Neural cell (in vitro differentiated cells): ENCODE measurements around the gene TMC7. TPM values are rescaled to one million over a fixed set of nuclear protein-coding genes. Genes with fewer than 3 reads are reported as not detected.

Experiments
- H2AFZ ChIP-seq: fragments of 200-600, 300-800 bp; sonication (generic), shearing (Covaris generic); 2 replicates; pipeline ENCODE4 v1.6.0; 2014; ENCODE audit warnings: low read depth, mild to moderate bottlenecking, antibody characterized with exemption, low read length, moderate library complexity
- H3F3A ChIP-seq: fragments of 200-600 bp; shearing (Covaris generic); 2 replicates; pipeline ENCODE4 v1.6.1; 2016; ENCODE audit warnings: mild to moderate bottlenecking, moderate library complexity, mixed read lengths, antibody characterized with exemption, low read length; ENCODE audit not compliant: insufficient read depth, poor library complexity, severe bottlenecking
- H3K27ac ChIP-seq: fragments of 200-600, 300-800 bp; sonication (generic), shearing (Covaris generic); 2 replicates; pipeline ENCODE4 v1.5.1; 2014; ENCODE audit warnings: mild to moderate bottlenecking, low read length, moderate library complexity
- H3K27me3 ChIP-seq: fragments of 300-800, 200-600 bp; sonication (generic), shearing (Covaris generic); 2 replicates; pipeline ENCODE4 v1.6.0; 2014; ENCODE audit warnings: mild to moderate bottlenecking, low read depth, low read length, moderate library complexity; ENCODE audit not compliant: insufficient read depth
- H3K36me3 ChIP-seq: fragments of 300-800, 200-600 bp; sonication (generic), shearing (Covaris generic); 2 replicates; pipeline ENCODE4 v1.5.1; 2014; ENCODE audit warnings: mild to moderate bottlenecking, antibody characterized with exemption, low read length, moderate library complexity; ENCODE audit not compliant: insufficient read depth
- H3K4me2 ChIP-seq: fragments of 300-800, 200-600 bp; sonication (generic), shearing (Covaris generic); 2 replicates; pipeline ENCODE4 v1.6.0; 2014; ENCODE audit warnings: mild to moderate bottlenecking, low read length
- H3K4me3 ChIP-seq: fragments of 300-800, 200-600 bp; sonication (generic), shearing (Covaris generic); 2 replicates; pipeline ENCODE4 v1.5.1; 2014; ENCODE audit warnings: mild to moderate bottlenecking, low read length, moderate library complexity
- H3K79me2 ChIP-seq: fragments of 200-600 bp; shearing (Covaris generic); replicated peaks from 2 replicates; pipeline ENCODE4 v1.6.0; 2014; ENCODE audit warnings: mild to moderate bottlenecking, low read length, moderate library complexity; ENCODE audit not compliant: insufficient read depth
- H3K9ac ChIP-seq: fragments of 300-800, 200-600 bp; sonication (generic), shearing (Covaris generic); 2 replicates; pipeline ENCODE4 v1.6.1; 2016; ENCODE audit warnings: mild to moderate bottlenecking, low read length, mixed read lengths
- H3K9me2 ChIP-seq: fragments of 200-600 bp; shearing (Covaris generic); 2 replicates; pipeline ENCODE4 v1.6.1; 2016; ENCODE audit warnings: mild to moderate bottlenecking, low read length, mixed read lengths; ENCODE audit not compliant: insufficient read depth
- H3K9me3 ChIP-seq: fragments of 200-600, 300-800 bp; sonication (generic), shearing (Covaris generic); 2 replicates; pipeline ENCODE4 v1.6.1; 2016; ENCODE audit warnings: mild to moderate bottlenecking, mixed run types, low read length, moderate library complexity, mixed read lengths
- H4K20me1 ChIP-seq: fragments of 200-600 bp; shearing (Covaris generic); 2 replicates; pipeline ENCODE4 v1.6.1; 2016; ENCODE audit warnings: mild to moderate bottlenecking, mixed run types; ENCODE audit not compliant: insufficient read depth
- EP300 ChIP-seq: fragments of 450-650 bp; conservative IDR thresholded peaks from 2 replicates; pipeline ENCODE4 v1.6.1; 2014; ENCODE audit warnings: antibody characterized with exemption, mild to moderate bottlenecking, moderate library complexity; ENCODE audit not compliant: poor library complexity, severe bottlenecking
- EZH2 ChIP-seq: fragments of 200-600, 300-800 bp; shearing (Covaris generic), sonication (generic); IDR thresholded peaks from 2 replicates; pipeline ENCODE4 v1.6.1; 2014; ENCODE audit warnings: antibody characterized with exemption, low read length, borderline replicate concordance, mild to moderate bottlenecking; ENCODE audit not compliant: insufficient read depth, poor library complexity, severe bottlenecking
- MXI1 ChIP-seq: fragments of 450-650 bp; conservative IDR thresholded peaks from 2 replicates; pipeline ENCODE4 v1.6.1; 2014; ENCODE audit warnings: antibody characterized with exemption, mild to moderate bottlenecking; ENCODE audit not compliant: poor library complexity, severe bottlenecking
- POLR2AphosphoS5 ChIP-seq: IDR thresholded peaks from 2 replicates; pipeline ENCODE4 v1.6.1; 2012
- RAD21 ChIP-seq: fragments of 450-650 bp; conservative IDR thresholded peaks from 2 replicates; pipeline ENCODE4 v1.6.1; 2014; ENCODE audit warnings: antibody characterized with exemption, mild to moderate bottlenecking, moderate library complexity
- SMC3 ChIP-seq: fragments of 450-650 bp; conservative IDR thresholded peaks from 2 replicates; pipeline ENCODE4 v1.6.1; 2014; ENCODE audit warnings: antibody characterized with exemption, mild to moderate bottlenecking, moderate library complexity; ENCODE audit not compliant: poor library complexity
- TAF1 ChIP-seq: IDR thresholded peaks from 2 replicates; pipeline ENCODE4 v1.6.1; 2012; ENCODE audit warnings: low read depth
- polyA plus RNA-seq: library from polyadenylated mRNA; depleted of rRNA; stranded (reverse); fragments of >200 nt; gene quantifications from 2 replicates; pipeline ENCODE4 v1.2.3, GENCODE V29; 2014
- TF ChIP-seq, protein P1 (sequence below): IDR thresholded peaks from 2 replicates; pipeline ENCODE4 v1.6.1; 2012; ENCODE audit warnings: borderline replicate concordance
- TF ChIP-seq, protein P2 (sequence below): fragments of 450-650 bp; IDR thresholded peaks from 2 replicates; pipeline ENCODE4 v1.5.1; 2014; ENCODE audit warnings: antibody characterized with exemption, mild to moderate bottlenecking, moderate library complexity; ENCODE audit not compliant: poor library complexity, severe bottlenecking

Gene TMC7
- polyA plus RNA-seq, 1 donor from 2014 or later: 3.5 TPM

- Histone ChIP-seq H3K9me2 (no peaks in the 10 kb centered on the region), H2AFZ (no peak overlapping the region), H3K4me3 (no peak overlapping the region), H3K36me3 (peaks cover 8% of the 10 kb centered on the region), H3K9ac (no peak overlapping the region), H3F3A (no peaks in the 10 kb centered on the region), H3K9me3 (no peaks in the 10 kb centered on the region), H3K27me3 (no peaks in the 10 kb centered on the region), H4K20me1 (no peaks in the 10 kb centered on the region), H3K79me2 (no peaks in the 10 kb centered on the region), H3K27ac (no peak overlapping the region), H3K4me2 (no peak overlapping the region)
- no peak for TF ChIP-seq TAF1
- TF ChIP-seq MXI1: no peak
- no peak for TF ChIP-seq RAD21
- no peak for TF ChIP-seq POLR2AphosphoS5
- no peak for TF ChIP-seq EP300
- TF ChIP-seq, protein P1, sequence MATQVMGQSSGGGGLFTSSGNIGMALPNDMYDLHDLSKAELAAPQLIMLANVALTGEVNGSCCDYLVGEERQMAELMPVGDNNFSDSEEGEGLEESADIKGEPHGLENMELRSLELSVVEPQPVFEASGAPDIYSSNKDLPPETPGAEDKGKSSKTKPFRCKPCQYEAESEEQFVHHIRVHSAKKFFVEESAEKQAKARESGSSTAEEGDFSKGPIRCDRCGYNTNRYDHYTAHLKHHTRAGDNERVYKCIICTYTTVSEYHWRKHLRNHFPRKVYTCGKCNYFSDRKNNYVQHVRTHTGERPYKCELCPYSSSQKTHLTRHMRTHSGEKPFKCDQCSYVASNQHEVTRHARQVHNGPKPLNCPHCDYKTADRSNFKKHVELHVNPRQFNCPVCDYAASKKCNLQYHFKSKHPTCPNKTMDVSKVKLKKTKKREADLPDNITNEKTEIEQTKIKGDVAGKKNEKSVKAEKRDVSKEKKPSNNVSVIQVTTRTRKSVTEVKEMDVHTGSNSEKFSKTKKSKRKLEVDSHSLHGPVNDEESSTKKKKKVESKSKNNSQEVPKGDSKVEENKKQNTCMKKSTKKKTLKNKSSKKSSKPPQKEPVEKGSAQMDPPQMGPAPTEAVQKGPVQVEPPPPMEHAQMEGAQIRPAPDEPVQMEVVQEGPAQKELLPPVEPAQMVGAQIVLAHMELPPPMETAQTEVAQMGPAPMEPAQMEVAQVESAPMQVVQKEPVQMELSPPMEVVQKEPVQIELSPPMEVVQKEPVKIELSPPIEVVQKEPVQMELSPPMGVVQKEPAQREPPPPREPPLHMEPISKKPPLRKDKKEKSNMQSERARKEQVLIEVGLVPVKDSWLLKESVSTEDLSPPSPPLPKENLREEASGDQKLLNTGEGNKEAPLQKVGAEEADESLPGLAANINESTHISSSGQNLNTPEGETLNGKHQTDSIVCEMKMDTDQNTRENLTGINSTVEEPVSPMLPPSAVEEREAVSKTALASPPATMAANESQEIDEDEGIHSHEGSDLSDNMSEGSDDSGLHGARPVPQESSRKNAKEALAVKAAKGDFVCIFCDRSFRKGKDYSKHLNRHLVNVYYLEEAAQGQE: no peak
- TF ChIP-seq SMC3: no peak
- TF ChIP-seq EZH2: no peak
- TF ChIP-seq, protein P2, sequence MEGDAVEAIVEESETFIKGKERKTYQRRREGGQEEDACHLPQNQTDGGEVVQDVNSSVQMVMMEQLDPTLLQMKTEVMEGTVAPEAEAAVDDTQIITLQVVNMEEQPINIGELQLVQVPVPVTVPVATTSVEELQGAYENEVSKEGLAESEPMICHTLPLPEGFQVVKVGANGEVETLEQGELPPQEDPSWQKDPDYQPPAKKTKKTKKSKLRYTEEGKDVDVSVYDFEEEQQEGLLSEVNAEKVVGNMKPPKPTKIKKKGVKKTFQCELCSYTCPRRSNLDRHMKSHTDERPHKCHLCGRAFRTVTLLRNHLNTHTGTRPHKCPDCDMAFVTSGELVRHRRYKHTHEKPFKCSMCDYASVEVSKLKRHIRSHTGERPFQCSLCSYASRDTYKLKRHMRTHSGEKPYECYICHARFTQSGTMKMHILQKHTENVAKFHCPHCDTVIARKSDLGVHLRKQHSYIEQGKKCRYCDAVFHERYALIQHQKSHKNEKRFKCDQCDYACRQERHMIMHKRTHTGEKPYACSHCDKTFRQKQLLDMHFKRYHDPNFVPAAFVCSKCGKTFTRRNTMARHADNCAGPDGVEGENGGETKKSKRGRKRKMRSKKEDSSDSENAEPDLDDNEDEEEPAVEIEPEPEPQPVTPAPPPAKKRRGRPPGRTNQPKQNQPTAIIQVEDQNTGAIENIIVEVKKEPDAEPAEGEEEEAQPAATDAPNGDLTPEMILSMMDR: no peak
Observed at GRCh38 chr16:19084139-19084538, 100.4 kb downstream of the TMC7 start.

DNA sequence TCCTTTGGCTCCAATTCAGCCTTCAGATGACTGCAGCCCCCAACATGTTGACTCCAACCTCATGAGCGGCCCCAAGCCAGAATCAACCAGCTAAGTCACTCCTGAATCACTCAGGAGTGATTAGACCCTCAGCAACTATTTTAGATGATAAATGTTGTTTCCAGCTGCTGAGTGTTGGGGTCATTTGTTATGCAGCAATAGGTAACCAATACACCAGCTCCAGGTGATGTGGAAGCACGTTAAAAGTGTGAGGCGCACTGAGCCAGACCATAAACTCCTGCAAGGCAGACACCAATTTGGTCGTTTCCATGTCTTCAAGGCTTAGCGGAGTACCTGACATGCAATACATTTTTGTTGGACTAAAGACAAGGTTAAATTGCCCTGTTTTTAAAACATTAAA is 101.1 kb downstream of the TMC7 start:
- no peak overlapping the region for H3K4me3 ChIP-seq
- H3K9me2 ChIP-seq: no peaks in the 10 kb centered on the region
- H3K27me3 ChIP-seq: no peaks in the 10 kb centered on the region
- no peak overlapping the region for H3K4me2 ChIP-seq
- no peak overlapping the region for H3K27ac ChIP-seq
- no peaks in the 10 kb centered on the region for H4K20me1 ChIP-seq
- no peaks in the 10 kb centered on the region for H3K79me2 ChIP-seq
- H3K9ac ChIP-seq: no peak overlapping the region
- TF ChIP-seq RAD21 (no peak), EZH2 (no peak), TAF1 (no peak), SMC3 (no peak)
- TF ChIP-seq, protein P2: no peak
- TF ChIP-seq, protein P1: no peak
- peaks cover 8% of the 10 kb centered on the region for H3K36me3 ChIP-seq
- H2AFZ ChIP-seq: no peak overlapping the region
- H3K9me3 ChIP-seq: no peaks in the 10 kb centered on the region
- H3F3A ChIP-seq: no peaks in the 10 kb centered on the region
